HepG2 (cell line): ENCODE measurements around the gene CCT7. TPM values are rescaled to one million over a fixed set of nuclear protein-coding genes. Genes with fewer than 3 reads are reported as not detected.

Experiments
- CCAR2 ChIP-seq: fragments of 200-400 bp; formaldehyde crosslinking; optimal IDR thresholded peaks from 2 replicates; pipeline ENCODE3; 2018; ENCODE audit warnings: low read depth, mild to moderate bottlenecking, low read length, moderate library complexity
- E2F2 ChIP-seq: sonication (generic); formaldehyde crosslinking; IDR thresholded peaks from 2 replicates; pipeline ENCODE4 v1.4.0; 2020; ENCODE audit warnings: missing genetic modification reagents, borderline replicate concordance
- GATAD2A ChIP-seq: IDR thresholded peaks from 2 replicates; pipeline ENCODE4 v1.6.1; 2016
- HNF4A ChIP-seq: sonication (generic); formaldehyde crosslinking; IDR thresholded peaks from 2 replicates; pipeline ENCODE4 v1.4.0; 2020; ENCODE audit warnings: missing genetic modification reagents
- KAT7 ChIP-seq: IDR thresholded peaks from 2 replicates; pipeline ENCODE4 v1.6.1; 2018; ENCODE audit warnings: borderline replicate concordance, missing compliant biosample characterization
- KDM3A ChIP-seq: IDR thresholded peaks from 2 replicates; pipeline ENCODE4 v1.6.1; 2018; ENCODE audit warnings: low read depth, missing compliant biosample characterization
- MAZ ChIP-seq, 2 experiments: sonication (generic) in 1 of 2; formaldehyde crosslinking in 1 of 2; IDR thresholded peaks; 2 replicates each; pipeline versions ENCODE4 v1.5.0 to v1.6.1; 2012 to 2020; ENCODE audit warnings: low read depth in 2 of 2, mild to moderate bottlenecking in 2 of 2, borderline replicate concordance in 1 of 2, improper control_type of control experiment in 1 of 2, low read length in 1 of 2, missing genetic modification reagents in 1 of 2, moderate library complexity in 1 of 2
- MTA3 ChIP-seq: sonication (generic); formaldehyde crosslinking; IDR thresholded peaks from 2 replicates; pipeline ENCODE4 v1.4.0; 2020; ENCODE audit warnings: missing genetic modification reagents
- PREB ChIP-seq: sonication (generic); formaldehyde crosslinking; IDR thresholded peaks from 2 replicates; pipeline ENCODE4 v1.4.0; 2020; ENCODE audit warnings: missing genetic modification reagents
- SALL1 ChIP-seq: sonication (generic); formaldehyde crosslinking; IDR thresholded peaks from 2 replicates; pipeline ENCODE4 v1.8.0; 2022; ENCODE audit warnings: mild to moderate bottlenecking, missing genetic modification reagents
- SCMH1 ChIP-seq: sonication (generic); formaldehyde crosslinking; IDR thresholded peaks from 2 replicates; pipeline ENCODE4 v1.9.0; 2021; ENCODE audit warnings: missing genetic modification reagents, mild to moderate bottlenecking, borderline replicate concordance
- ZBTB49 ChIP-seq: sonication (generic); formaldehyde crosslinking; IDR thresholded peaks from 2 replicates; pipeline ENCODE4 v1.4.0; 2020; ENCODE audit warnings: missing genetic modification reagents, borderline replicate concordance
- ZC3H13 ChIP-seq: sonication (generic); formaldehyde crosslinking; IDR thresholded peaks from 2 replicates; pipeline ENCODE4 v1.8.1; 2023; ENCODE audit warnings: mild to moderate bottlenecking, missing genetic modification reagents, moderate library complexity
- ZNF18 ChIP-seq: sonication (generic); formaldehyde crosslinking; IDR thresholded peaks from 2 replicates; pipeline ENCODE4 v1.8.0; 2022; ENCODE audit warnings: mild to moderate bottlenecking, missing genetic modification reagents; ENCODE audit not compliant: insufficient replicate concordance
- ZNF350 ChIP-seq: sonication (generic); formaldehyde crosslinking; IDR thresholded peaks from 2 replicates; pipeline ENCODE4 v1.4.0; 2020; ENCODE audit warnings: mild to moderate bottlenecking, low read depth, missing genetic modification reagents, borderline replicate concordance
- ZNF468 ChIP-seq: sonication (generic); formaldehyde crosslinking; IDR thresholded peaks from 2 replicates; pipeline ENCODE4 v1.8.0; 2022; ENCODE audit warnings: mild to moderate bottlenecking, moderate library complexity, missing genetic modification reagents
- ZNF550 ChIP-seq: sonication (generic); formaldehyde crosslinking; IDR thresholded peaks from 2 replicates; pipeline ENCODE4 v1.4.0; 2020; ENCODE audit warnings: mild to moderate bottlenecking, missing genetic modification reagents, borderline replicate concordance
- ZNF597 ChIP-seq: sonication (generic); formaldehyde crosslinking; IDR thresholded peaks from 2 replicates; pipeline ENCODE4 v1.5.0; 2020; ENCODE audit warnings: missing genetic modification reagents
- ZNF607 ChIP-seq: sonication (generic); formaldehyde crosslinking; IDR thresholded peaks from 2 replicates; pipeline ENCODE4 v1.5.1; 2020; ENCODE audit warnings: missing genetic modification reagents, mild to moderate bottlenecking, borderline replicate concordance
- polyA plus RNA-seq, 8 experiments: library from polyadenylated mRNA; depleted of rRNA in 3 of 8; stranded (reverse) in 7 of 8; unstranded in 1 of 8; fragments of >200 nt; fragmentation: Illumina TruSeq in 4 of 8; extraction: Trizol in 4 of 8; gene quantifications; 2 replicates each; pipeline versions ENCODE4 v1.2.1 to v1.2.3, GENCODE V29; 2011 to 2016; ENCODE audit warnings: low read depth in 4 of 8, missing spikeins in 1 of 8, mixed read lengths in 1 of 8; ENCODE audit not compliant: insufficient read depth in 1 of 8
- total RNA-seq, 5 experiments: library from RNA; depleted of rRNA; stranded (reverse); fragments of >200 nt; fragmentation: Illumina TruSeq; extraction: Trizol; gene quantifications; 2 replicates each; pipeline ENCODE4 v1.2.3, GENCODE V29; 2016; ENCODE audit warnings: low read depth in 1 of 5

The CCT7 gene
- total and polyA plus RNA-seq, 2 of the 13 experiments (the other 11 are each of a cell fraction or from before 2014, with no cell fraction given), result 347 to 517 TPM

- TF ChIP-seq SALL1, result 0 out of 2 replicates have a peak, but pooled peaks have one; percentile 30
- TF ChIP-seq CCAR2, result no peak
- peak; percentile 55 for TF ChIP-seq ZNF18 (CRISPR knock-in tag)
- TF ChIP-seq E2F2 (CRISPR knock-in tag), result no peak
- 0 out of 2 replicates have a peak, but pooled peaks have one; percentile 6 for TF ChIP-seq KDM3A (CRISPR knock-in tag)
- TF ChIP-seq MTA3 (CRISPR knock-in tag), result no peak
- TF ChIP-seq ZC3H13, result no peak
- TF ChIP-seq ZNF607 (CRISPR knock-in tag), result no peak
- TF ChIP-seq KAT7 (CRISPR knock-in tag), result no peak
- TF ChIP-seq HNF4A (CRISPR knock-in tag), result no peak; the same call in 1 of the 2 replicates
- no peak; the same call in 1 of the 2 replicates for TF ChIP-seq MAZ (IDR thresholded peaks at IDR 0.05; ENCODE audit: borderline replicate concordance, low read depth, low read length)
- no peak for TF ChIP-seq MAZ (CRISPR knock-in tag; IDR thresholded peaks at IDR 0.05; ENCODE audit: low read depth)
- no peak for TF ChIP-seq SCMH1 (CRISPR knock-in tag)
- no peak for TF ChIP-seq ZBTB49 (CRISPR knock-in tag)
- no peak for TF ChIP-seq ZNF597 (CRISPR knock-in tag)
- TF ChIP-seq GATAD2A (CRISPR knock-in tag), result peak; percentile 27; the same call in 1 of the 2 replicates
- no peak for TF ChIP-seq ZNF468 (CRISPR knock-in tag)
- no peak for TF ChIP-seq PREB (CRISPR knock-in tag)
- no peak for TF ChIP-seq ZNF350 (CRISPR knock-in tag)
- no peak for TF ChIP-seq ZNF550 (CRISPR knock-in tag)
These were observed 49.6 kb downstream of the CCT7 start (continued) for GRCh38 chr2:73283545-73284295.
